ENCODE data around the gene WNT2B.

DNA sequence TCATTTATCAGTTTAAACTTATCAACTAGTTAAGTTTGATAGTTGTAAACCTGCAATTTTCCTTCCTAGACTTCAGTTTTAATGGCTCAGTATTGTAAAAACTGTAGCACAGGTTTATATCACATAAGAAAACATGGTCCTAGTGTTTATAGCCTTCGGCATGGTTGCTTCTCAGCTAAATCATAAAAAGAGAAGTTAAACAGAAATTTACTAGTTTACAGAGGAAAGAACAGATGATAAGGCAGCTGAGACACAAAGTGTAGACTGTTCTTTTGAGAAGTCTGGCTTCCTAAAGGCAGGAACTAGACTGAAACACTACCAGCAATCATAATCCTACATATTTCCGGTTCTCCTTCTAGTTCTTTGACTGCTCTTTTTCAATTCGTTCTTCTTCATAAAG, 39.8 kb downstream of the WNT2B start:
- TF ChIP-seq, protein P1, sequence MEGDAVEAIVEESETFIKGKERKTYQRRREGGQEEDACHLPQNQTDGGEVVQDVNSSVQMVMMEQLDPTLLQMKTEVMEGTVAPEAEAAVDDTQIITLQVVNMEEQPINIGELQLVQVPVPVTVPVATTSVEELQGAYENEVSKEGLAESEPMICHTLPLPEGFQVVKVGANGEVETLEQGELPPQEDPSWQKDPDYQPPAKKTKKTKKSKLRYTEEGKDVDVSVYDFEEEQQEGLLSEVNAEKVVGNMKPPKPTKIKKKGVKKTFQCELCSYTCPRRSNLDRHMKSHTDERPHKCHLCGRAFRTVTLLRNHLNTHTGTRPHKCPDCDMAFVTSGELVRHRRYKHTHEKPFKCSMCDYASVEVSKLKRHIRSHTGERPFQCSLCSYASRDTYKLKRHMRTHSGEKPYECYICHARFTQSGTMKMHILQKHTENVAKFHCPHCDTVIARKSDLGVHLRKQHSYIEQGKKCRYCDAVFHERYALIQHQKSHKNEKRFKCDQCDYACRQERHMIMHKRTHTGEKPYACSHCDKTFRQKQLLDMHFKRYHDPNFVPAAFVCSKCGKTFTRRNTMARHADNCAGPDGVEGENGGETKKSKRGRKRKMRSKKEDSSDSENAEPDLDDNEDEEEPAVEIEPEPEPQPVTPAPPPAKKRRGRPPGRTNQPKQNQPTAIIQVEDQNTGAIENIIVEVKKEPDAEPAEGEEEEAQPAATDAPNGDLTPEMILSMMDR (IDR thresholded peaks at IDR 0.05; ENCODE audit: low read depth, low read length) = no peak
- no peak for TF ChIP-seq POLR2A (IDR thresholded peaks at IDR 0.05; ENCODE audit: extremely low read depth, insufficient read length)
